ENCODE data around the gene WHRN.

The WHRN gene

GRCh38 chr9:114432323-114433067 is 72.8 kb downstream of the WHRN start:
- Histone ChIP-seq H3K27ac (no peak overlapping the region), H3K9me3 (no peaks in the 10 kb centered on the region), H3K27me3 (peaks cover 7% of the 10 kb centered on the region), H3K4me1 (ENCODE audit: control insufficient read depth in 1 of 2, insufficient read depth in 1 of 2, low read depth in 1 of 2, low read length in 1 of 2) (no peaks in the 10 kb centered on the region), H3K36me3 (no peaks in the 10 kb centered on the region), H3K4me3 (ENCODE audit: low read depth in 1 of 2, low read length in 1 of 2) (no peak overlapping the region)
- no peak for TF ChIP-seq CTCF (IDR thresholded peaks at IDR 0.05)

- Histone ChIP-seq H3K27me3 (peaks cover 7% of the 10 kb centered on the region), H3K36me3 (no peaks in the 10 kb centered on the region), H3K4me3 (ENCODE audit: low read depth in 1 of 2, low read length in 1 of 2) (no peak overlapping the region), H3K9me3 (no peaks in the 10 kb centered on the region), H3K4me1 (ENCODE audit: control insufficient read depth in 1 of 2, insufficient read depth in 1 of 2, low read depth in 1 of 2, low read length in 1 of 2) (no peaks in the 10 kb centered on the region), H3K27ac (no peak overlapping the region)
- TF ChIP-seq CTCF (IDR thresholded peaks at IDR 0.05): no peak
Measured at GRCh38 chr9:114431770-114432169, 73.5 kb downstream of the WHRN start.

- Histone ChIP-seq H3K4me1 (ENCODE audit: control insufficient read depth in 1 of 2, insufficient read depth in 1 of 2, low read depth in 1 of 2, low read length in 1 of 2) (no peaks in the 10 kb centered on the region), H3K27ac (no peak overlapping the region), H3K27me3 (peaks cover 7% of the 10 kb centered on the region), H3K4me3 (ENCODE audit: low read depth in 1 of 2, low read length in 1 of 2) (no peak overlapping the region), H3K9me3 (no peaks in the 10 kb centered on the region), H3K36me3 (no peaks in the 10 kb centered on the region)
- TF ChIP-seq CTCF (IDR thresholded peaks at IDR 0.05): no peak
Measured at GRCh38 chr9:114431003-114431402, 74.3 kb downstream of the WHRN start.

- no peaks in the 10 kb centered on the region for H3K4me1 ChIP-seq (ENCODE audit: control insufficient read depth in 1 of 2, insufficient read depth in 1 of 2, low read depth in 1 of 2, low read length in 1 of 2)
- peaks cover 7% of the 10 kb centered on the region for H3K27me3 ChIP-seq
- no peaks in the 10 kb centered on the region for H3K9me3 ChIP-seq
- no peak overlapping the region for H3K27ac ChIP-seq
- H3K36me3 ChIP-seq: no peaks in the 10 kb centered on the region
- no peak overlapping the region for H3K4me3 ChIP-seq (ENCODE audit: low read depth in 1 of 2, low read length in 1 of 2)
- no peak for TF ChIP-seq CTCF (IDR thresholded peaks at IDR 0.05)
Measured at GRCh38 chr9:114430457-114430856, 74.8 kb downstream of the WHRN start.

- H3K4me1 ChIP-seq (ENCODE audit: control insufficient read depth in 1 of 2, insufficient read depth in 1 of 2, low read depth in 1 of 2, low read length in 1 of 2): no peaks in the 10 kb centered on the region
- no peak overlapping the region for H3K27ac ChIP-seq
- H3K36me3 ChIP-seq: no peaks in the 10 kb centered on the region
- H3K4me3 ChIP-seq (ENCODE audit: low read depth in 1 of 2, low read length in 1 of 2): no peak overlapping the region
- no peaks in the 10 kb centered on the region for H3K9me3 ChIP-seq
- no peaks in the 10 kb centered on the region for H3K27me3 ChIP-seq
- TF ChIP-seq CTCF (IDR thresholded peaks at IDR 0.05): no peak
Measured at GRCh38 chr9:114429488-114429887, 75.8 kb downstream of the WHRN start.
